Measurements from ENCODE around the gene RANBP1. TPM values are rescaled to one million over a fixed set of nuclear protein-coding genes. Genes with fewer than 3 reads are reported as not detected.

The RANBP1 gene
- total and polyA plus RNA-seq, 9 of the 15 experiments (the other 6 are each of a cell fraction or from before 2014, with no cell fraction given) = 162 to 2,891 (median 1,289) TPM

DNA sequence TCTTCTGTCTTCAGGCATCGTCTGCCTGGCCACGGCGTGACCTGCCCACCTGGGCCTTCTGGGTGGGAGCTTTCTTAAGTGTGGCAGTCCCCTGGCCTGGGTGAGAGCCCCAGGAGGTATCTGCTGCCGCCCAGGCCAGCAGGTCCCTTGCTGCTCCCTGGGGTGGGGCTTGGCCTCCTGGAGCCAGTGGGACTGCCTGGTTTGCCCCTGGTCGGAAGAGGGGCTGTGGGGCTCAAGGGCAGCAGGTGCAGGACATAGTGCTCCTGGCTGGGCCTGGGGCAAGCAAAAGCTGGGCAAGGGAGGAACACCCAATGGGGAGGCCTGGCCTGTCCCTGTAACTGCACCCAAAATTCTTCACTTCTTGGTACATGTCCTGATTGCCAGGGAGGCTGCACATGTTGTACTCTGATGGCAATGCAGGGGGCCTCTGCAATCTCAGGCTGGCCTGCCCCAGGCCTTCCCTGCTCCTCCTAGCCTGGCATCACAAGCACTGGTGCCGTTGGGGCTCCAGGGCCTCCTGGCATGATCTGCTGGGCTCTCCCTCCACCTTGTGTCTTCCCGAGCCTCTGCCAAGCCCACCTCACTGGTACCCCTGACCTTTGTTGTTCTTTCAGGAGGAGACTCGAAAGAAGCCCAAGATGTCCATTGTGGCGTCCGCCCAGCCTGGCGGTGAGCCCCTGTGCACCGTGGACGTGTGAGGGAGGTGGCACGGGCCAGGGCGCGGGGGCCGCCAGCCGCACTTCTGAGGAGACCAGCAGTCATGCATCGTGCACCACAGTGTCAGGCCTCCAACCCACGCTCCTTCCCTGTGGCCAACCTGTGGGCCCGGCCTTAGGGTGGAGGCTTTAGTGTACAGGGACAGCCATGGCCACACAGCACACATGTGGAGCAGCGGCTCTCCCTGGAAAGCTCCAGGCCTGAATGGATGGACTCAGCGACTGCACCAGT, 6.2 kb upstream of the RANBP1 start (continued):
- TF ChIP-seq PCBP2 (IDR thresholded peaks at IDR 0.05; ENCODE audit: low read depth, low read length, poor library complexity, severe bottlenecking) (no peak), PCBP1 (IDR thresholded peaks at IDR 0.05; ENCODE audit: low read depth, low read length, poor library complexity, severe bottlenecking) (no peak), ZNF121 (CRISPR knock-in tag; conservative IDR thresholded peaks at IDR 0.05) (no peak), GATAD2A (IDR thresholded peaks at IDR 0.05) (no peak), RUNX1 (IDR thresholded peaks at IDR 0.05; ENCODE audit: low read depth) (no peak), NFIC (IDR thresholded peaks at IDR 0.05) (no peak), HDAC3 (IDR thresholded peaks at IDR 0.05; ENCODE audit: borderline replicate concordance, partially characterized antibody) (no peak), PHF8 (IDR thresholded peaks at IDR 0.05; ENCODE audit: borderline replicate concordance, low read length) (0 out of 2 replicates have a peak, but pooled peaks have one; percentile 21), ZNF764 (CRISPR knock-in tag; IDR thresholded peaks at IDR 0.05; ENCODE audit: low read depth) (peak; percentile 10; the same call in 1 of the 2 replicates), PHF21A (IDR thresholded peaks at IDR 0.05; ENCODE audit: borderline replicate concordance, low read depth) (no peak), NONO (IDR thresholded peaks at IDR 0.05; ENCODE audit: low read depth in 2 of 2, low read length in 1 of 2) (no peak)
- TF ChIP-seq, protein P1, sequence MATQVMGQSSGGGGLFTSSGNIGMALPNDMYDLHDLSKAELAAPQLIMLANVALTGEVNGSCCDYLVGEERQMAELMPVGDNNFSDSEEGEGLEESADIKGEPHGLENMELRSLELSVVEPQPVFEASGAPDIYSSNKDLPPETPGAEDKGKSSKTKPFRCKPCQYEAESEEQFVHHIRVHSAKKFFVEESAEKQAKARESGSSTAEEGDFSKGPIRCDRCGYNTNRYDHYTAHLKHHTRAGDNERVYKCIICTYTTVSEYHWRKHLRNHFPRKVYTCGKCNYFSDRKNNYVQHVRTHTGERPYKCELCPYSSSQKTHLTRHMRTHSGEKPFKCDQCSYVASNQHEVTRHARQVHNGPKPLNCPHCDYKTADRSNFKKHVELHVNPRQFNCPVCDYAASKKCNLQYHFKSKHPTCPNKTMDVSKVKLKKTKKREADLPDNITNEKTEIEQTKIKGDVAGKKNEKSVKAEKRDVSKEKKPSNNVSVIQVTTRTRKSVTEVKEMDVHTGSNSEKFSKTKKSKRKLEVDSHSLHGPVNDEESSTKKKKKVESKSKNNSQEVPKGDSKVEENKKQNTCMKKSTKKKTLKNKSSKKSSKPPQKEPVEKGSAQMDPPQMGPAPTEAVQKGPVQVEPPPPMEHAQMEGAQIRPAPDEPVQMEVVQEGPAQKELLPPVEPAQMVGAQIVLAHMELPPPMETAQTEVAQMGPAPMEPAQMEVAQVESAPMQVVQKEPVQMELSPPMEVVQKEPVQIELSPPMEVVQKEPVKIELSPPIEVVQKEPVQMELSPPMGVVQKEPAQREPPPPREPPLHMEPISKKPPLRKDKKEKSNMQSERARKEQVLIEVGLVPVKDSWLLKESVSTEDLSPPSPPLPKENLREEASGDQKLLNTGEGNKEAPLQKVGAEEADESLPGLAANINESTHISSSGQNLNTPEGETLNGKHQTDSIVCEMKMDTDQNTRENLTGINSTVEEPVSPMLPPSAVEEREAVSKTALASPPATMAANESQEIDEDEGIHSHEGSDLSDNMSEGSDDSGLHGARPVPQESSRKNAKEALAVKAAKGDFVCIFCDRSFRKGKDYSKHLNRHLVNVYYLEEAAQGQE (IDR thresholded peaks at IDR 0.05; ENCODE audit: borderline replicate concordance) = no peak
- TF ChIP-seq, protein P1 (CRISPR knock-in tag; IDR thresholded peaks at IDR 0.05; ENCODE audit: low read depth) = peak; percentile 53; the same call in 1 of the 2 replicates
- TF ChIP-seq, protein P2, sequence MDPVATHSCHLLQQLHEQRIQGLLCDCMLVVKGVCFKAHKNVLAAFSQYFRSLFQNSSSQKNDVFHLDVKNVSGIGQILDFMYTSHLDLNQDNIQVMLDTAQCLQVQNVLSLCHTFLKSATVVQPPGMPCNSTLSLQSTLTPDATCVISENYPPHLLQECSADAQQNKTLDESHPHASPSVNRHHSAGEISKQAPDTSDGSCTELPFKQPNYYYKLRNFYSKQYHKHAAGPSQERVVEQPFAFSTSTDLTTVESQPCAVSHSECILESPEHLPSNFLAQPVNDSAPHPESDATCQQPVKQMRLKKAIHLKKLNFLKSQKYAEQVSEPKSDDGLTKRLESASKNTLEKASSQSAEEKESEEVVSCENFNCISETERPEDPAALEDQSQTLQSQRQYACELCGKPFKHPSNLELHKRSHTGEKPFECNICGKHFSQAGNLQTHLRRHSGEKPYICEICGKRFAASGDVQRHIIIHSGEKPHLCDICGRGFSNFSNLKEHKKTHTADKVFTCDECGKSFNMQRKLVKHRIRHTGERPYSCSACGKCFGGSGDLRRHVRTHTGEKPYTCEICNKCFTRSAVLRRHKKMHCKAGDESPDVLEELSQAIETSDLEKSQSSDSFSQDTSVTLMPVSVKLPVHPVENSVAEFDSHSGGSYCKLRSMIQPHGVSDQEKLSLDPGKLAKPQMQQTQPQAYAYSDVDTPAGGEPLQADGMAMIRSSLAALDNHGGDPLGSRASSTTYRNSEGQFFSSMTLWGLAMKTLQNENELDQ (CRISPR knock-in tag; IDR thresholded peaks at IDR 0.05; ENCODE audit: borderline replicate concordance) = no peak
- TF ChIP-seq, protein P3, sequence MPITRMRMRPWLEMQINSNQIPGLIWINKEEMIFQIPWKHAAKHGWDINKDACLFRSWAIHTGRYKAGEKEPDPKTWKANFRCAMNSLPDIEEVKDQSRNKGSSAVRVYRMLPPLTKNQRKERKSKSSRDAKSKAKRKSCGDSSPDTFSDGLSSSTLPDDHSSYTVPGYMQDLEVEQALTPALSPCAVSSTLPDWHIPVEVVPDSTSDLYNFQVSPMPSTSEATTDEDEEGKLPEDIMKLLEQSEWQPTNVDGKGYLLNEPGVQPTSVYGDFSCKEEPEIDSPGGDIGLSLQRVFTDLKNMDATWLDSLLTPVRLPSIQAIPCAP (CRISPR knock-in tag; IDR thresholded peaks at IDR 0.05; ENCODE audit: borderline replicate concordance) = no peak

All from K562 (cell line).